T-helper 17 cell (primary cell): ENCODE data around the gene PRKG1. TPM values are rescaled to one million over a fixed set of nuclear protein-coding genes. Genes with fewer than 3 reads are reported as not detected.

Source experiments
- ATAC-seq: fragments of 150-1000 bp; cut with Tn5 transposase; 2 replicates; pipeline ENCODE4 v1.10.0; 2021; ENCODE audit warnings: mild to moderate bottlenecking, moderate library complexity
- DNase-seq, 3 donors: peaks; one replicate each; pipeline versions ENCODE4 v3.0.0 to v3.0.0-alpha.2; 2020 to 2021
- H3K9me3 ChIP-seq: one replicate; pipeline ENCODE4 v1.7.0; 2013; ENCODE audit warnings: low read length, mild to moderate bottlenecking; ENCODE audit not compliant: control insufficient read depth, poor library complexity, severe bottlenecking
- H3K27ac Mint-ChIP-seq: one replicate; pipeline ENCODE4 v1.8.0; 2022; ENCODE audit warnings: mild to moderate bottlenecking, moderate library complexity, mixed read lengths
- H3K27me3 Mint-ChIP-seq: one replicate; pipeline ENCODE4 v1.8.0; 2022; ENCODE audit warnings: mixed read lengths
- H3K36me3 Mint-ChIP-seq: one replicate; pipeline ENCODE4 v1.8.0; 2022; ENCODE audit warnings: low read depth, mixed read lengths
- H3K4me1 Mint-ChIP-seq: one replicate; pipeline ENCODE4 v1.8.0; 2022; ENCODE audit warnings: mild to moderate bottlenecking, mixed read lengths
- H3K4me3 Mint-ChIP-seq: one replicate; pipeline ENCODE4 v1.8.0; 2022; ENCODE audit warnings: mild to moderate bottlenecking, moderate library complexity, mixed read lengths
- total RNA-seq, 4 donors: library from RNA in 2 of 4; stranded (reverse) in 2 of 4; gene quantifications; one replicate each; pipeline ENCODE4 v1.2.3 and lab custom pipeline; 2022 to 2026

Gene PRKG1
- total RNA-seq, 2 donors from 2014 or later: 0.27 to 4.1 TPM

DNA sequence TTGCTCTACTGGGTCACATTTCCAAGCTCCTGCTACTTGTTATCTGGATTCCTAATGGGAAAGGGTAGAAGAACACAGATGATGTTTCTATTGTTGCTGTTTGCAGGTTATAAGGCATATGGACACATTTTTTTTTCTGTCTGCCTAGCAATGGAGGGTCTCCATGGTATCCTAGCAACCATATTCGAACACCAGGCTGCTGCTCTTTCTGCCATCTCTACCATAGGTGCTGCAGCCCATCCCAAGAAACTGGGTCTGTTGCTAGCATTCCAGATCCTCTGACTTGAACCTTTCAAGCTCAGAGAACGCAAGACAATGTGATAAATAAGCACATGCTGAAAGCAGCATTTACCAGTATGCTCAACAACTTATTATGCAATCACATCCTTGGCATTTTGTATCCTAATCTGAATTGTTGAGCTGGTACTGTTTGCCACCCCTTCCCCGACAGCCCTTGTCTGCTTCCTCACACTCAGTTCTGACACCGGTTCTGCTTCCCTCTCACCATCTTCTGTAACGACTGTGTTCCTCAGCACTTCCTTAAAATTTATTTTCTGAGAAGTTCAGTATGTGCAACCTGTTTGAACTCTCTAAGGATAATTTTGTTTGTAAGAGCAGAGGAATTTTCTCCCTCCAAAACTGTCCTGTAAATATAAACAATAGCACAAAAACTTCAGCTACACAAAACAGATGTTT, 6.2 kb downstream of the PRKG1 start:
- Mint-ChIP-seq H3K4me1 (no peaks in the 10 kb centered on the region), H3K36me3 (no peaks in the 10 kb centered on the region), H3K27ac (no peak overlapping the region), H3K27me3 (peaks cover 43% of the 10 kb centered on the region), H3K4me3 (no peak overlapping the region)
- no peak for DNase-seq
- ATAC-seq: no peak
- no peaks in the 10 kb centered on the region for H3K9me3 ChIP-seq

DNA sequence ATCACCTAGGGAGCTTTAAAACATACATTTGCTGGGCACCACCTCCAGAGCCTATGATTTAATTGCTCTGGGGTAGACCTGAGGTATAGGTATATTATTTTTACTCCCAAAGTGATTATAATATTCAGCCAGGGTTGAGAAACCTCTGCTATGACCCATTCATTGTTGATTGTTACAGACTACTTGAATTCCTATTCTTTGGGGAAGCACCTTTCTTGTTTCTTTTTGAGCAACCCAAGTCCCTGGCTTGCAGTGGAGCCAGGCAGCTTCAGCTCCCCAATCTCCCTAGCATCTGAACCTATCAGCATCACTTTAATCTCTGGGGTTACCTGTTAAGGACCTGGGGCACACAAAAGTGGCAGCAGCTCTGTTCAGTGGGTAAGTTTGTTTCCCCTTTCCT, 8.6 kb downstream of the PRKG1 start:
- no peaks in the 10 kb centered on the region for H3K9me3 ChIP-seq
- Mint-ChIP-seq H3K27me3 (peaks cover 32% of the 10 kb centered on the region), H3K27ac (no peak overlapping the region), H3K36me3 (no peaks in the 10 kb centered on the region), H3K4me1 (no peaks in the 10 kb centered on the region), H3K4me3 (no peak overlapping the region)
- DNase-seq (no peak), ATAC-seq (no peak)

DNA sequence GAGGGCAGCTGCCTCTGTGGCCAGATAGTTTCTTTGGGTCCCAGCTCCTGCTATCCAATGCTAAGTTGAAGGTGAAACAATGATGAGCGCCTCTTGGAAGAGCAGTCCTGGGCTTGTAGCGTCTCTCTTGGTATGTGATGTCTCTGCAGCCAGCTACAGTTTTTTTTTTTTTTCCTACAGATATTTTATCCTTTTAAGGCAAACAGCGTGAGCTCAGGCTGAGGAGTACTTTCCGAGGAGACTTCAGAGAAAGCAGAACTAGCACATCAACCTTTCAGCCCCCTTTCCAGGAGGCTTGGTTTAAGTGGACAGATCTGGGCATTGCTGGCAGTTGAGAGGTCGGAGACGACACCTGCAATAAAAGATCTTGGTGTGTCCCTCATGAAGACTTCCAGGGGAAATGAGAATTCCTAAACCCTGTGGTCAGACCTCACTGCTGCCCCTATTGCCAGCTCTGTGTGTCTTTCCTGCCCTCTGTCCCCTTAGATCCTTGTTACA, 9.1 kb downstream of the PRKG1 start:
- ATAC-seq (no peak), DNase-seq (no peak)
- Mint-ChIP-seq H3K4me1 (no peaks in the 10 kb centered on the region), H3K4me3 (no peak overlapping the region), H3K36me3 (no peaks in the 10 kb centered on the region), H3K27ac (no peak overlapping the region), H3K27me3 (peaks cover 32% of the 10 kb centered on the region)
- H3K9me3 ChIP-seq: no peaks in the 10 kb centered on the region

DNA sequence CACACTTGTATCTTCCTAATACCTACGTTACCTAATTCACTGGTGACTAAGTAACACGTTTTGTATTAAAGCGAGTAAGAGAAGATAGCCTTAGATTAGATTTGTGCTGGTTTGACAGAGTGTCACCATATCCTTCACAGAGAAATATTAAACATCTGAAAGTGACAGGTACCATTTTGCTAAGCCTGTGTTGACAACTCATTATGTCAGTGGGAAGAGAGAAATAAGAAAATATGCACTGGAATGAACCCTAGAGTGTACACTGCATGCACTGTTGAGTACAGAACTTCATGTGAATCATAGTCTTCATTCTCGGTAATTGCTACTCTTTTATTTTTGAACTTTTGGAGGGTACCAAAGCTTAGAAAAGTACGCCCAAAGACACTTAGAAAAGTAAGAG, 10.9 kb downstream of the PRKG1 start:
- Mint-ChIP-seq H3K4me3 (no peak overlapping the region), H3K36me3 (no peaks in the 10 kb centered on the region), H3K27me3 (peaks cover 27% of the 10 kb centered on the region), H3K4me1 (no peaks in the 10 kb centered on the region), H3K27ac (no peak overlapping the region)
- no peaks in the 10 kb centered on the region for H3K9me3 ChIP-seq
- ATAC-seq (no peak), DNase-seq (no peak)

DNA sequence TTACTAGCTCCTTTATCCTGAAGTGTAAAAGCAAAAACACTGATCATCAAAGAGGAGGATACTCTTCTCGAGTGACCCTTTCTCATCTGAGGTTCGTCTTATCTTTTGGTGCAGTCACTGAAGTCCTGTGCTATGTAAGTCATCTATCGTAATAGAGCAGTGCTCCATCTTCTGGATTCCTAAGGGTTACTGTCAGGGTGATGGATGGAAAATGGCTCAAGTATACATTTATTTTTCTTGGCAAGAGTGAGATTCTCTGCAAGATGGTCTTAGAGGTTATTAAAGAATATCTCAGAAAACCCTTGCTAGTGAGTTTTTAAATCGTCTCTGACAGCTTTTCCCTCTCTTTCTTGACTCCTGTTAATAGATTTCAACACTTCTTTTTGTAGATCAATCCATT, 12.4 kb downstream of the PRKG1 start:
- no peak overlapping the region for H3K4me3 Mint-ChIP-seq
- no peak overlapping the region for H3K27ac Mint-ChIP-seq
- H3K36me3 Mint-ChIP-seq: no peaks in the 10 kb centered on the region
- peaks cover 13% of the 10 kb centered on the region for H3K27me3 Mint-ChIP-seq
- H3K9me3 ChIP-seq: no peaks in the 10 kb centered on the region
- DNase-seq (no peak), ATAC-seq (no peak)
- no peaks in the 10 kb centered on the region for H3K4me1 Mint-ChIP-seq

DNA sequence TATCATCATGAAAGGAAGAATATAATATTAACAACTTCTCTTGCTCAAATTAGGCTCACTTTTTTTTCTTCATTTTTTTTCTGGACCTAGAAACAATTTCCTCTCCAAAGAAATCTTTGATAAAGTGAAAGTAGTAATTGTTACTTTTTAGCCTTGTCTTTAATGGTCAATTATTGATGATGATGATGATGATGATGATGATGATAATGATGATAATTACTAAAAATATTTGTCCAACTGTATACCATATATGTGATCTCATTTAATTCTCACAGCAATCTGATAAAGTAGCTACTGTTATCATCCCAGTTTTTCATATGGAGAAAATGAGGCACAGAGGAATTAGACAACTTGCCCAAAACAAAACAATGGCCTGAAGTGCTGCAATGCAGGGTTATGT, 12.8 kb downstream of the PRKG1 start:
- Mint-ChIP-seq H3K27ac (no peak overlapping the region), H3K4me3 (no peak overlapping the region), H3K4me1 (no peaks in the 10 kb centered on the region), H3K36me3 (no peaks in the 10 kb centered on the region), H3K27me3 (peaks cover 9% of the 10 kb centered on the region)
- H3K9me3 ChIP-seq: no peaks in the 10 kb centered on the region
- ATAC-seq: no peak
- no peak for DNase-seq

DNA sequence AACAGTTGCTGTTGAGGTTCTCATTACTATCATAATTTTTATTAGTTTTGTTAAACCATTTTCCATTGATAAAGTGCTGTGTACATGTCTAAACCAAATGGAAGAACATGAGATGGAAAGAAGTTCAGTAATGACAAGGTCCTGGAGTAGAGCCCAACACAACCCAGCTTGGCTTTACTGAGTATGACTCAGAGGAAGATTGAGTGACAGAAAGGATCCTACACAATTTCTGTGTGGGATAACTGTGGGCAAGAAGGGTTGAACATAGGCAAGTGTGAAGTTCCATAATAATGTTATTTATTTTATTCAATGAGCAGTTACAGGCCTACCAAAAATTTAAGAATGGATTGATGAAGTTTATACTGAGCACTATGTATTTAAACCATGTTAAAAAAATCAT, 15.9 kb downstream of the PRKG1 start:
- H3K9me3 ChIP-seq: no peaks in the 10 kb centered on the region
- ATAC-seq (no peak), DNase-seq (no peak)
- H3K4me3 Mint-ChIP-seq: no peak overlapping the region
- H3K27me3 Mint-ChIP-seq: peaks cover 2% of the 10 kb centered on the region
- H3K4me1 Mint-ChIP-seq: no peaks in the 10 kb centered on the region
- no peak overlapping the region for H3K27ac Mint-ChIP-seq
- H3K36me3 Mint-ChIP-seq: no peaks in the 10 kb centered on the region

DNA sequence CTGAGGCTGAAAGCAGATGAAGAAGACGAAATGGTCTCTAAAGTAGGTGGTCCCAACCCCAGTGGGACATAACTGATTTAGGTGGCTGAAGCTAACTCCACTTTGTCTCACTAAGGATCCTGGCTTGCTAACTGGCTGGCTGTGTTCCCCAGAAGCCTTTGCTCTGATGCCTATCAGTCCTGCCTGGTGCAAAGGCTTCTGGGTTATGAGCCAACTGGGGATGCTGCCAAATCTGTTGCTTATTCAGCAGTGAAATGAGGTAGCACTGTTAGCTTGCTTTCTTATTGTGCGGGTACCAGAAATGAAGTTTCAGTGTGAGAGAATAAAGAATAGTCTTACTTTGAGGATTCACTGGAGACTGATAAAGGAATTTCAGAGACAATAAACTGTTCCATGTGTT, 18.1 kb downstream of the PRKG1 start:
- peaks cover 5% of the 10 kb centered on the region for H3K27me3 Mint-ChIP-seq
- H3K9me3 ChIP-seq: no peaks in the 10 kb centered on the region
- no peaks in the 10 kb centered on the region for H3K36me3 Mint-ChIP-seq
- H3K27ac Mint-ChIP-seq: no peak overlapping the region
- no peak for DNase-seq
- H3K4me3 Mint-ChIP-seq: no peak overlapping the region
- H3K4me1 Mint-ChIP-seq: no peaks in the 10 kb centered on the region
- no peak for ATAC-seq

DNA sequence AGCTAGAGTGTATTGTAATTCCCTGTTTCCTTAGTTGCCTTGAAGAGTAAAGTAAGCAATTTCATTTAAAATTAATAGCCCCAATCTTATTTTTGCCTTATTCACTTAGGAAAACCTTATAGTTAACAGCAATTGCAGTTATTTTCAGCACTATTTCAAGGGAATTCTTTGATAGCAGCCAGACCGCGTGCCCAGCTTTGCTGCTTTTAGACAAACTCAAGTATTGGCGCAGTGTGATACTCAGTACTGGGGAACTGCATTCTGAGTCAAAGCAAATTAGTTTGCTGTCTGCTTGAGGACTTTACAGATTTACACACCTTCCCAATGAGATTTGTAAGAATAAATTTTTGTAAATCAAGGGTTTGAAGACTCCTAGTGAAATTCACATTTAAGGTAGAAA, 21.2 kb downstream of the PRKG1 start:
- ATAC-seq (no peak), DNase-seq (no peak)
- no peaks in the 10 kb centered on the region for H3K9me3 ChIP-seq
- H3K4me1 Mint-ChIP-seq: no peaks in the 10 kb centered on the region
- H3K36me3 Mint-ChIP-seq: no peaks in the 10 kb centered on the region
- peaks cover 15% of the 10 kb centered on the region for H3K27me3 Mint-ChIP-seq
- H3K27ac Mint-ChIP-seq: no peak overlapping the region
- no peak overlapping the region for H3K4me3 Mint-ChIP-seq

DNA sequence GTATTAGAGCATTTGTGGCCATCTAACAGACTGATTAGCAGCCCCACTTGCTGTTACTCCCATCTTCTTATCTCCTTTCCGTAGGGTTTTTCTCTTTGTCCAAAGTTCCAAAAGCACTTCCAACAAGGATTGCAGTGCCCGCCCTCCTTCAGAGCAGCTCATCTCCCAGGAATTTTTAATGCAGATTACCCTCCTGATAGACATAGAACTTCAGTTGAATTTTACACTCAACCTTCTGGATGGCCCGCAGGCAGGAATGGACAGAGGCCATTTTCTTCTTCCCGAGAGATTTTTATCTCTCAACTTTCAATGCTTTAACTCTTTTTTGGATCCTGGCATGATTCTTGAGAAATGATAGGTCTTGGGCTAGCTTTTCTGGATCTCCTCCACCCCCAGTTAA, 23.3 kb downstream of the PRKG1 start:
- DNase-seq: no peak
- H3K27ac Mint-ChIP-seq: no peak overlapping the region
- H3K27me3 Mint-ChIP-seq: peaks cover 19% of the 10 kb centered on the region
- H3K36me3 Mint-ChIP-seq: no peaks in the 10 kb centered on the region
- ATAC-seq: no peak
- no peaks in the 10 kb centered on the region for H3K9me3 ChIP-seq
- no peak overlapping the region for H3K4me3 Mint-ChIP-seq
- no peaks in the 10 kb centered on the region for H3K4me1 Mint-ChIP-seq

DNA sequence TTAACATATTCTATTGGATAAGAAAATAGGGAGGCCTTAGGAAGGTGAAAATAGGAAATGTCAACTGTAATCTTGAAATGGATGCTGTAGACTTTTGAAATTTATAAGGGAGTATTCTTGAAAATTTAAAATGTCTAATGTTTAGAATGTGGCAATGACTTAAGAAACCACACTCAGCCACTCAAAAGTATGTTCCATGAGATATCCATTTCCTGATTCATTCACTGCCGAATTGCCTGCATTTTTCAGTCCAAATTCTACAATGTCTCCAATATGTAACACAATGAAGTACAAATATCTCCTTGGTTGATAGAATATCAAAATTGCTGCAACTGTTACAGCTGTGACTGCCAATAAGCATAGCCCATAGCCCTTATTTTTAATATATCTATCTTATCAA, 25.9 kb downstream of the PRKG1 start:
- H3K27ac Mint-ChIP-seq: no peak overlapping the region
- H3K9me3 ChIP-seq: no peaks in the 10 kb centered on the region
- no peaks in the 10 kb centered on the region for H3K36me3 Mint-ChIP-seq
- H3K4me3 Mint-ChIP-seq: no peak overlapping the region
- DNase-seq (no peak), ATAC-seq (no peak)
- H3K27me3 Mint-ChIP-seq: peaks cover 24% of the 10 kb centered on the region
- H3K4me1 Mint-ChIP-seq: no peaks in the 10 kb centered on the region

DNA sequence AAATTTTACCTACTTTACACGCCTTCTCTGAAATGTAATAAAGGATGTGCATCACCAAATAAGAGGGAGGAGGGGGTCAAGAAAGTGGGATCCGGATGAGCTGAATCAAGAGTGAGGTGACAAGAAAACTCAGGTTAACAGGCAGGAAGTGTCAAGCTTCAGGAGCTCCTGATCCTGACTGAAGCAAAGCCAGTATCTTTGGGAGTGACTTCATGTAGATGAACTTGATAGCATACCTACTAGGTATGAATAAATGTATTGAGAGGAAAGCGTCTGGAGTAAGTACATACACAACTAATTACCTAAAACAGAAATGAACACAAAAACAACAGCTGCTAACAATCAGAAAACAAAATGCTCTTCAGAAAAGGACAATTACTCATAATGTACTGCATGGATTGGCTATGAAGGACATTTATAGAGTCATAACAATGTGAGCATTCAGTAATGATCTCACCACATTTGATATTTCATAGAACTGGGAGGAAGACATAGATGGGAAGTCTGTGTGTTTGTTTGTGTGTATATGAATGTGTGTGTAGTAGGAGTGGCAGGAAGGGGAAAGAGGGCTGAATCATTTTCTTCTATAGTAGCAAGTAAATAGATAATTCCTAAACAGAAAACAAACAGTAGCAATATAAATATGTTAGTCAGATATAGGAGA, 29.4 kb downstream of the PRKG1 start:
- DNase-seq: no peak
- Mint-ChIP-seq H3K36me3 (no peaks in the 10 kb centered on the region), H3K4me1 (no peaks in the 10 kb centered on the region), H3K27me3 (peaks cover 24% of the 10 kb centered on the region), H3K4me3 (no peak overlapping the region), H3K27ac (no peak overlapping the region)
- no peaks in the 10 kb centered on the region for H3K9me3 ChIP-seq
- ATAC-seq: no peak

DNA sequence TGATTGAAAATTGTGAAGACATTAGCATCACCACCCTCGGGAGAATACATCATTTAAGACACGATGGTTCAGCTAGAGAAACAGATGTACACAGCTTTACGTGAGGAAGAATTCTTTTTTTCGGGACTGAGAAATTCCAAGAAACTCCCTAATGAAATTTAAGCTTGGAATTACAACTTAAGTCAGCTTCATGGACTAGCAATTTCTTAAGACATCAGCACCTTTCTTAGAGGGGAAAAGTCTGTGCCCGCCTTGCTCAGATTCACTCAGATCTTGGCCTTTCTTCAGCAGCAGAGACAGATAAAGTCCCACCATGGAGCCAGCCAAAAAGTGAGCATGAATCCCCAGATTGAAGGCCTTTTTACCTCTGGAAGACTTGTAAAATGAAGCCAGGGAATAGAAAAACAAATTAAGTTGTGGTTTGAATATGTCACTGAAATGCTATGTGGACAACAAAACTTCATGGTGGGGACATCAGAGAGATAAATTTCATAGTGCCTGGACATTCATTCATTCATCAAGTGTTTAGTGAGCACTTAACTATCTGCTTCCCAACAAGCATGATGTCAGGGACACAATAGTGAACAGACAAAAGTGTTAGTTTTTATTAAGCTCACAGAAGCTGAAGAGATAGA, 32.1 kb downstream of the PRKG1 start:
- Mint-ChIP-seq H3K4me1 (no peaks in the 10 kb centered on the region), H3K4me3 (no peak overlapping the region), H3K27me3 (peaks cover 16% of the 10 kb centered on the region), H3K36me3 (no peaks in the 10 kb centered on the region), H3K27ac (no peak overlapping the region)
- DNase-seq (no peak), ATAC-seq (no peak)
- no peaks in the 10 kb centered on the region for H3K9me3 ChIP-seq

DNA sequence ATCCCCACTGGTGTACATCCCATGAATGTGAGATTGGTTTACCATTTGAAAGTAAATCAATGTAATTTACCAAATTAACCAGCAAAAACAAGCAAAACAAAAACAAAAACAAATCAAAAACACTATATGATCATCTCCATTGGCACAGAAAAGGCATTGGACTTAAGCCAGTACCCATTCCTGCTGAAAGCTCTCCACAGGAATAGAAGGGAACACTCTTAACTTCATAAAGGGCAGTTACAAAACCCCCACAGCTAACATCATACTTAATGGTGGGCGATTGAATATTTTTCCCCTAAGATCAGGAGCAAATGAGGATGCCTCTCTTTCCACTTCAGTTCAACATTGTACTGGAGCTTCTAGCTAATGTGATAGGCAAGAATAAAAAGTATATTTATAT, 34.1 kb downstream of the PRKG1 start:
- Mint-ChIP-seq H3K27ac (no peak overlapping the region), H3K27me3 (peaks cover 13% of the 10 kb centered on the region), H3K36me3 (no peaks in the 10 kb centered on the region), H3K4me1 (no peaks in the 10 kb centered on the region), H3K4me3 (no peak overlapping the region)
- H3K9me3 ChIP-seq: no peaks in the 10 kb centered on the region
- DNase-seq: no peak
- no peak for ATAC-seq
